ENCODE measurements around the gene SAPCD2. TPM values are rescaled to one million over a fixed set of nuclear protein-coding genes. Genes with fewer than 3 reads are reported as not detected.

Gene SAPCD2
- total RNA-seq, 4 donors from 2014 or later = 0.27 to 1.0 (median 0.72) TPM

GRCh38 chr9:137068539-137069507 is 1.5 kb downstream of the SAPCD2 start:
- DNase-seq = no peak
- no peak for TF ChIP-seq POLR2A (IDR thresholded peaks at IDR 0.05)
- TF ChIP-seq, protein P1, sequence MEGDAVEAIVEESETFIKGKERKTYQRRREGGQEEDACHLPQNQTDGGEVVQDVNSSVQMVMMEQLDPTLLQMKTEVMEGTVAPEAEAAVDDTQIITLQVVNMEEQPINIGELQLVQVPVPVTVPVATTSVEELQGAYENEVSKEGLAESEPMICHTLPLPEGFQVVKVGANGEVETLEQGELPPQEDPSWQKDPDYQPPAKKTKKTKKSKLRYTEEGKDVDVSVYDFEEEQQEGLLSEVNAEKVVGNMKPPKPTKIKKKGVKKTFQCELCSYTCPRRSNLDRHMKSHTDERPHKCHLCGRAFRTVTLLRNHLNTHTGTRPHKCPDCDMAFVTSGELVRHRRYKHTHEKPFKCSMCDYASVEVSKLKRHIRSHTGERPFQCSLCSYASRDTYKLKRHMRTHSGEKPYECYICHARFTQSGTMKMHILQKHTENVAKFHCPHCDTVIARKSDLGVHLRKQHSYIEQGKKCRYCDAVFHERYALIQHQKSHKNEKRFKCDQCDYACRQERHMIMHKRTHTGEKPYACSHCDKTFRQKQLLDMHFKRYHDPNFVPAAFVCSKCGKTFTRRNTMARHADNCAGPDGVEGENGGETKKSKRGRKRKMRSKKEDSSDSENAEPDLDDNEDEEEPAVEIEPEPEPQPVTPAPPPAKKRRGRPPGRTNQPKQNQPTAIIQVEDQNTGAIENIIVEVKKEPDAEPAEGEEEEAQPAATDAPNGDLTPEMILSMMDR (IDR thresholded peaks at IDR 0.05) = no peak

DNA sequence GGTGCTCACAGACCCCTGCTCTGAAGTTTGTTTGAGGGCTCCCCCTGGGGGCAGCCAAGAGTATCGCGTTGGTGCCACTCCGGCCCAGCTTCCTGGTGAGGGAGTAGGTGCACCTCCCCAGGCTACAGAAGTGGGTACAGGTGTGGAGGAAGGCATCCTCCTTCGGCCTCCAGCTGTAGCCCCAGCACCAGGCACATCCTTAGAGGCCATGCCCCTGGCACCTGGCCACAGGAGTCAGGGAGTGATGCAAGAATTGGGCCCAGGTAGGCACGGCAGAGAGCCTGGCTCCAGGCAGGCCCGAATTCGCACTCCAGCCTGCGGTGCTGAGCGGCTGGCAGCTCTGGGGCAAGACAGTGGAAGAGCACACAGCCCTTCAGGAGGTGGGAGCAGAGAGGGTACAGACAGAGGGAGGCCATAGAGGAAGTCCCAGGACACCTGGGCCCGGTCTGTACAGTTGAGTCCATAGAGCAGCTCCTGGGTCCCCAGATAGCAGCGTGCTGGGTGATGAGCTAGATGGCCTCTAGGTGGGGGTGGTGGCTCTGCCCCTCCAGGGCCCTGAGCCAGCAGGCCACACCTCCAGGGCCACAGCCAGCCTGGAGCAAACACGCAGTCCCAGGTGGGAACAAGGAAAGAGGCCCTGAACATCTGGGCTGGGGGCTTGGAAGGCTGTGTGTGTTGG is 2.4 kb downstream of the SAPCD2 start:
- Histone ChIP-seq H3K9me3 (no peaks in the 10 kb centered on the region), H3K27me3 (no peaks in the 10 kb centered on the region), H3K27ac (no peak overlapping the region), H3K36me3 (no peaks in the 10 kb centered on the region), H3K4me1 (peaks cover 6 to 14% of the 10 kb centered on the region in 2 donors), H3K4me3 (replicated peaks in 1 of 3) (no peak overlapping the region)
- WGBS, 2 donors = 15 to 54% methylated on average over 4 to 11 of the region's 12 CpGs
- intact Hi-C loops (cut with DNase I) = loop anchor here (5.0 kb wide), 1 partner anchor 281 kb away; no protein-coding TSS in a partner anchor
- peak; percentile 74 to 79 for DNase-seq
- no peak for TF ChIP-seq POLR2A (IDR thresholded peaks at IDR 0.05)
- TF ChIP-seq, protein P1 (IDR thresholded peaks at IDR 0.05) = peak; percentile 54 to 86 (median 71)

More at GRCh38 chr9:137068539-137069507, 1.5 kb downstream of the SAPCD2 start:
- 98 to 100% methylated on average over 4 to 8 of the region's 17 CpGs for WGBS, 2 donors
- Histone ChIP-seq H3K4me1 (peaks cover 6 to 14% of the 10 kb centered on the region in 2 donors), H3K27me3 (no peaks in the 10 kb centered on the region), H3K27ac (no peak overlapping the region), H3K4me3 (replicated peaks in 1 of 3) (no peak overlapping the region), H3K36me3 (no peaks in the 10 kb centered on the region), H3K9me3 (no peaks in the 10 kb centered on the region)
- intact Hi-C loops (cut with DNase I) = loop anchor here (5.0 kb wide), 1 partner anchor 282 kb away; no protein-coding TSS in a partner anchor

DNA sequence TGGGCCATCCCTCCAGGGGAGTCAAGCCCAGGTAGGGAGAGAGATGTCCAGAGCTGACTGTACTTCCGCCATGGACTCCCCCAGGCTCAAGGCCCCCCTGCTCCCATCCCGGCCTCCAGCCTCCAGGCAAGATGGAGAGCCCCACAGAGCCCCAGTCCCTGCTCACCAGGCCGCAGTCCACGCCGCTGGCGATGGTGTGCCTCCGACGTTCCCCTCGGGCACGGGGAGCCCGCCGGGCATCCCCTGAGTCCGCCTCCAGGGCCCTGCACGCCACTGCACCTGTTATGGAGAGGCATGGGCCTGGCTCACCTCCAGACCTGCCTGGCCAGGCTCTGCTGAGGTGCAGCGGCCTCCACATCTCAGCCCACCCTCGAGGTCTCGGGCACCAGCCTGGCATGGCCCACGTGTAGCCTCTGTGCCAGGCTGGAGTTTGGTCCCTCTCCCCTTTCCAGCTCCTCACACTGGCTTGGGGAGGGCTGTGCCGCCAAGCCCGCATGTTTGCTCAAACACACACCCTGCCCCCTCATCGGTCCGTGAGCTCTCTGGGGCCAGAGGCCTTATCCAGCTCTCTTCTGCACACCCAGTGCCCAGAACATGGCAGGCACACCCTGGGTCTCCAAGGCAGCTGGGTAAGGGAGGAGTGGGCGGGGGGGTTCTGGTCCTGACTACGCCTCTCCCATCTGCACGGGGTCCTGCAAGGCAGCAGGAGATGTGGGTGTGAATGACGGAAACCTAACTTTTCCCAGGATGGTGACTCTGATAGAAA is 4.1 kb downstream of the SAPCD2 start:
- H3K27ac ChIP-seq = no peak overlapping the region
- TF ChIP-seq, protein P1 (IDR thresholded peaks at IDR 0.05) = no peak
- TF ChIP-seq POLR2A (IDR thresholded peaks at IDR 0.05) = no peak
- intact Hi-C loops (cut with DNase I) = loop anchor here (5.0 kb wide), 1 partner anchor 279 kb away; no protein-coding TSS in a partner anchor
- no peaks in the 10 kb centered on the region for H3K27me3 ChIP-seq
- no peak for DNase-seq
- no peaks in the 10 kb centered on the region for H3K9me3 ChIP-seq
- H3K4me3 ChIP-seq (replicated peaks in 1 of 3) = no peak overlapping the region
- H3K4me1 ChIP-seq = peaks cover 6 to 13% of the 10 kb centered on the region in 2 donors
- 94% methylated on average over 13 to 19 of the region's 26 CpGs for WGBS, 2 donors
- no peaks in the 10 kb centered on the region for H3K36me3 ChIP-seq

- intact Hi-C loops (cut with DNase I) = loop anchor here (5.0 kb wide), 1 partner anchor 278 kb away; no protein-coding TSS in a partner anchor
These were observed 4.9 kb downstream of the SAPCD2 start for GRCh38 chr9:137065336-137065967.

More at GRCh38 chr9:137065336-137065967, 4.9 kb downstream of the SAPCD2 start:
- Histone ChIP-seq H3K27me3 (no peaks in the 10 kb centered on the region), H3K27ac (no peak overlapping the region), H3K4me3 (replicated peaks in 1 of 3) (no peak overlapping the region), H3K36me3 (no peaks in the 10 kb centered on the region), H3K9me3 (no peaks in the 10 kb centered on the region), H3K4me1 (peaks cover 0 to 6% of the 10 kb centered on the region in 2 donors)
- WGBS, 2 donors = 94 to 95% methylated on average over 21 of the region's 23 CpGs
- TF ChIP-seq, protein P1 (IDR thresholded peaks at IDR 0.05) = no peak
- DNase-seq = no peak
